Measurements from ENCODE around the gene SOBP. TPM values are rescaled to one million over a fixed set of nuclear protein-coding genes. Genes with fewer than 3 reads are reported as not detected.

The SOBP gene
- total and polyA plus RNA-seq, 9 donors, result 8.7 to 31.3 (median 25.8) TPM

- H3K36me3 ChIP-seq, result no peaks in the 10 kb centered on the region
- no peak for TF ChIP-seq EP300 (IDR thresholded peaks at IDR 0.05)
- TF ChIP-seq CTCF (IDR thresholded peaks at IDR 0.05), result no peak
- intact Hi-C loops (cut with DNase I), result no loop called here
- H3K4me3 ChIP-seq, result no peak overlapping the region
- 1 to 4% (median 2%) methylated on average over 7 of the region's 7 CpGs for WGBS, 3 donors
- no peaks in the 10 kb centered on the region for H3K27me3 ChIP-seq
- H3K9me3 ChIP-seq, result no peaks in the 10 kb centered on the region
- DNase-seq, result peak in 1 of 5 donors; percentile 34
- peaks cover 8% of the 10 kb centered on the region for H3K4me1 ChIP-seq (ENCODE audit: insufficient read depth)
- peak overlapping the region; percentile 50 to 60 for H3K27ac ChIP-seq
Observed at GRCh38 chr6:107495196-107495643, 5.3 kb downstream of the SOBP start.

- TF ChIP-seq CTCF (IDR thresholded peaks at IDR 0.05) (no peak), EP300 (IDR thresholded peaks at IDR 0.05) (no peak), POLR2A (IDR thresholded peaks at IDR 0.05) (no peak)
- Histone ChIP-seq H3K4me3 (no peak overlapping the region), H3K9me3 (no peaks in the 10 kb centered on the region), H3K27ac (peak overlapping the region in 1 of 2 donors; percentile 60), H3K36me3 (no peaks in the 10 kb centered on the region), H3K4me1 (ENCODE audit: insufficient read depth) (peaks cover 8% of the 10 kb centered on the region), H3K27me3 (no peaks in the 10 kb centered on the region)
- WGBS, 3 donors, result 6 to 18% (median 15%) methylated on average over 2 of the region's 2 CpGs
- intact Hi-C loops (cut with DNase I), result no loop called here
- DNase-seq, result no peak
Observed at GRCh38 chr6:107495971-107496370, 6.1 kb downstream of the SOBP start.

GRCh38 chr6:107496892-107497684, 7.2 kb downstream of the SOBP start:
- DNase-seq, result no peak
- intact Hi-C loops (cut with DNase I), result no loop called here

More at GRCh38 chr6:107496892-107497684, 7.2 kb downstream of the SOBP start:
- Histone ChIP-seq H3K4me3 (no peak overlapping the region), H3K36me3 (no peaks in the 10 kb centered on the region), H3K9me3 (no peaks in the 10 kb centered on the region), H3K27ac (no peak overlapping the region), H3K27me3 (no peaks in the 10 kb centered on the region), H3K4me1 (ENCODE audit: insufficient read depth) (peaks cover 8% of the 10 kb centered on the region)
- no peak for TF ChIP-seq CTCF (IDR thresholded peaks at IDR 0.05)
- TF ChIP-seq EP300 (IDR thresholded peaks at IDR 0.05), result no peak
- TF ChIP-seq POLR2A (IDR thresholded peaks at IDR 0.05), result no peak
- WGBS, 3 donors, result 76 to 88% (median 84%) methylated on average over 1 of the region's 1 CpG
